Measurements from ENCODE around the gene CYGB.

The CYGB gene

DNA sequence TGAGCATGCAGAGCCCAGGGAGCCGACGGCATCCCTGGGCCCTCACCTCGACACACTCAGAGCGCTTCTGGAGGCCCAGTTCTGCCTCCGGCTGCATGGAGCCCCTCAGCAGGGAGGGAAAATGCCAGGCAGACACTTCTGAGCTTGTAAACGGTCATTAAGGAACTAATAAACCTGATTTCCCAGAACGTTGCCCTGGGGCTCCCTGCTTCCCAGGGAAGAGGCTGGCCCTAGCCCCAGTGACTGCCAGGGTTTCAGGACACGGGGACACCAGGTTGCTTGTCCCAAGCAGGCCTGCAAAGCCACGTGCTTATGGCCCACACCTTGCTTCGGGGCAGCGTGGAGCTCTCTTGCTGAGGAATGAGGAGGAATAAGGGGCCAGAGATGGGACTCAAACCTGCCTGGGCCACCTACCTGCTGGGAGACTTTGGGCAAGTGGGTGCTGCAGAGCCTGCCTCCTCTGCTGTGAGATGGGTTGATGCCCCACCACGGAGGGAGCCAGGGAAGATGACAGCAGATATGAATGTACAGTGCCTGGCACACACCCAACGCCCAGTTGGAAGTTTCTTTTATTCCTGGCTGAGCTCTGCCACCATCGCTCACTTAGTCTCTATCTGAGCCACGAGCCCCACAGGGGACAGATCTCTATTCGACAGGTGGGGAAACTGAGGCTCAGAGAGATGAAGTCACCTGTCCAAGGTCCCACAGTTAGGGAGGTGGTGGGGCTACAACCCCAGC is 41.7 kb downstream of the CYGB start:
- Histone ChIP-seq H2AK5ac (ENCODE audit: low read length, severe bottlenecking) (peak overlapping the region; percentile 46), H2AFZ (ENCODE audit: low read depth, low read length) (no peak overlapping the region), H3K9ac (ENCODE audit: low read length) (no peak overlapping the region), H3K4me3 (ENCODE audit: insufficient read depth in 1 of 2, low read depth in 1 of 2, low read length in 2 of 2) (no peak overlapping the region), H2BK15ac (ENCODE audit: low read depth, poor library complexity, severe bottlenecking) (peak overlapping the region; percentile 77), H3K27me3 (ENCODE audit: control insufficient read depth in 1 of 2, insufficient read depth in 1 of 2, low read length in 2 of 2) (peaks cover 0 to 24% of the 10 kb centered on the region in 2 experiments), H3K9me3 (ENCODE audit: control insufficient read depth, low read length) (no peaks in the 10 kb centered on the region), H4K91ac (ENCODE audit: low read length) (no peak overlapping the region), H3K36me3 (ENCODE audit: control insufficient read depth in 1 of 2, insufficient read depth in 2 of 2, low read depth in 1 of 2, low read length in 2 of 2) (peaks cover 0 to 34% of the 10 kb centered on the region in 2 experiments), H3K4me2 (ENCODE audit: low read length, poor library complexity, severe bottlenecking) (no peak overlapping the region), H3K79me1 (replicated peaks; ENCODE audit: low read length, poor library complexity, severe bottlenecking) (peaks cover 19% of the 10 kb centered on the region), H3K4me1 (ENCODE audit: control insufficient read depth, insufficient read depth, low read depth, low read length) (peaks cover 87% of the 10 kb centered on the region), H4K8ac (ENCODE audit: low read length) (no peak overlapping the region), H3K4ac (ENCODE audit: low read depth in 1 of 2, low read length in 2 of 2) (no peak overlapping the region), H3K23ac (ENCODE audit: low read length in 2 of 2) (no peak overlapping the region), H3K14ac (ENCODE audit: low read length in 2 of 2) (no peak overlapping the region), H2BK120ac (ENCODE audit: low read depth, low read length) (no peak overlapping the region), H3K27ac (ENCODE audit: low read length, poor library complexity, severe bottlenecking) (peak overlapping the region; percentile 25), H2BK12ac (ENCODE audit: low read length in 2 of 2) (peak overlapping the region; percentile 7 to 55), H3K18ac (ENCODE audit: low read depth in 1 of 2, low read length in 2 of 2) (peak overlapping the region in 1 of 2 experiments; percentile 68), H2BK5ac (ENCODE audit: low read depth, low read length, poor library complexity, severe bottlenecking) (no peak overlapping the region)
- 77% methylated on average over 16 of the region's 16 CpGs for WGBS
- no peak for DNase-seq

DNA sequence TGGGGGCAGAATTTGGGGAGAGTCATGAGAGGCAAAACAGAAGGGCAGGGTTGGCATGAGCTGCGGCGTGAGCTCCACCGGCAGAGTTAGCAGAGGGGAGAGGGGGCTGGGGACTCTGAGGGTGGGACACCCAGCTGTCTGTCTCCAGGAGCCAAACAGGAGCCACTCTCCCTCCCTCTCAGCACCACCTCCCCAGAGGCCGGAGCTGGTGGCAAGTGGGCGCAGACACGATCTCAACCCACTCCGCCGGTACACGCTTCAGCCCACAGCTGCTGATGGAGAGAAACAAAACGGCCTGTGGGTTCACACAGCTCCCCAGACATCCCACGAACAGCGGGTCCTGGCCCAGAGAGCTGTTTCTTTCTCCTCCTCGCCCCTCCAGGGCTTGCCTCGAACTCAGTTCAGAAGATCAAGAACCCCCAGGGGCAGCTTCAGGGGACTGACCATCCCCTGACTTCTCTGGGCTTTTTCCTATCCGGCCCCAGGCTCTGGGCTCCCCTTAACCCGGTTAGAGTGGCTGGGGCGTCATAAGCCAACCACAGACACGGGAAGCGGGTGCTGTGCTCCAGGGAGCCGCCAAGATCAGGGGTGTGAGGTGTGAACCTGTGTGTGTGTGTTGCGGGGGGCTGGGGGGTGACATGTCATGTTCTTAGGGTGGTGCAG is 43.9 kb downstream of the CYGB start:
- no peak overlapping the region for H2AFZ ChIP-seq (ENCODE audit: low read depth, low read length)
- no peak for DNase-seq
- H2BK5ac ChIP-seq (ENCODE audit: low read depth, low read length, poor library complexity, severe bottlenecking), result peak overlapping the region; percentile 74
- H3K4me3 ChIP-seq (ENCODE audit: insufficient read depth in 1 of 2, low read depth in 1 of 2, low read length in 2 of 2), result no peak overlapping the region
- peak overlapping the region; percentile 73 for H3K9ac ChIP-seq (ENCODE audit: low read length)
- H3K9me3 ChIP-seq (ENCODE audit: control insufficient read depth, low read length), result no peaks in the 10 kb centered on the region
- H3K4me1 ChIP-seq (ENCODE audit: control insufficient read depth, insufficient read depth, low read depth, low read length), result peaks cover 81% of the 10 kb centered on the region
- H3K79me1 ChIP-seq (replicated peaks; ENCODE audit: low read length, poor library complexity, severe bottlenecking), result peaks cover 32% of the 10 kb centered on the region
- no peak overlapping the region for H3K23ac ChIP-seq (ENCODE audit: low read length in 2 of 2)
- peak overlapping the region; percentile 20 for H3K4me2 ChIP-seq (ENCODE audit: low read length, poor library complexity, severe bottlenecking)
- peaks cover 0 to 24% of the 10 kb centered on the region in 2 experiments for H3K27me3 ChIP-seq (ENCODE audit: control insufficient read depth in 1 of 2, insufficient read depth in 1 of 2, low read length in 2 of 2)
- H4K8ac ChIP-seq (ENCODE audit: low read length), result peak overlapping the region; percentile 90
- 89% methylated on average over 18 of the region's 21 CpGs for WGBS
- H2BK12ac ChIP-seq (ENCODE audit: low read length in 2 of 2), result peak overlapping the region; percentile 95
- peak overlapping the region; percentile 95 for H3K27ac ChIP-seq (ENCODE audit: low read length, poor library complexity, severe bottlenecking)
- peak overlapping the region; percentile 65 for H4K91ac ChIP-seq (ENCODE audit: low read length)
- peaks cover 0 to 44% of the 10 kb centered on the region in 2 experiments for H3K36me3 ChIP-seq (ENCODE audit: control insufficient read depth in 1 of 2, insufficient read depth in 2 of 2, low read depth in 1 of 2, low read length in 2 of 2)
- H2BK15ac ChIP-seq (ENCODE audit: low read depth, poor library complexity, severe bottlenecking), result peak overlapping the region; percentile 92
- H2AK5ac ChIP-seq (ENCODE audit: low read length, severe bottlenecking), result peak overlapping the region; percentile 42
- H3K14ac ChIP-seq (ENCODE audit: low read length in 2 of 2), result peak overlapping the region in 1 of 2 experiments; percentile 89
- H3K4ac ChIP-seq (ENCODE audit: low read depth in 1 of 2, low read length in 2 of 2), result peak overlapping the region; percentile 69 to 94
- peak overlapping the region; percentile 65 for H2BK120ac ChIP-seq (ENCODE audit: low read depth, low read length)
- H3K18ac ChIP-seq (ENCODE audit: low read depth in 1 of 2, low read length in 2 of 2), result peak overlapping the region; percentile 88 to 89

DNA sequence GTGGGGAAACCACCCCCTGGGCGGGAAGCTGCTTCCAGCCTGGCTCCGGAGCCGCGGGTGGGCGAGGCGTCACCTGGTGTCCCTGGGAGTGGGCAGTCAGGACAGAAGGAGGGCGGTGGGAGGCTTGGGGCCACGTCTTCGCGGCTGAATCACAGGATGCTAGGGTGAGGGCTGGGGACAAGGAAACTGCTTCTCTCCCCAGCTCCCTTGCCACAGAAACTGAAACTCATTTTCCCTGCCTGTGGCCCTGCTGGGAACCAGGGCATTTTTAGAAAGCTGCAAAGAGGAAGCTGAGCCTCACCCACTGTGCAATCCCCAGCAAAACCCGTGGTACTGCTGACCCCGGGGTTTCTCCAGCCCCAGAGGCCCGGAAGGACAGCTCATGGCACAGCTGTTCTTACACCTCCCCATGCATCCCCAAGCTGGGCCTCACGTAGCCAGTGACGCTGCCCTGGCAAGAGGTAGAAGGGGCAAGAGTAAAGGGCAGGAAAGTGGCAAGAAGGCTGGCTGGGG is 44.5 kb downstream of the CYGB start:
- Histone ChIP-seq H4K91ac (ENCODE audit: low read length) (peak overlapping the region; percentile 99), H2BK5ac (ENCODE audit: low read depth, low read length, poor library complexity, severe bottlenecking) (peak overlapping the region; percentile 74), H2AK5ac (ENCODE audit: low read length, severe bottlenecking) (no peak overlapping the region), H2BK120ac (ENCODE audit: low read depth, low read length) (peak overlapping the region; percentile 80), H3K27ac (ENCODE audit: low read length, poor library complexity, severe bottlenecking) (peak overlapping the region; percentile 95), H3K4me1 (ENCODE audit: control insufficient read depth, insufficient read depth, low read depth, low read length) (peaks cover 75% of the 10 kb centered on the region), H3K4me3 (ENCODE audit: insufficient read depth in 1 of 2, low read depth in 1 of 2, low read length in 2 of 2) (peak overlapping the region in 1 of 2 experiments; percentile 19), H3K14ac (ENCODE audit: low read length in 2 of 2) (peak overlapping the region in 1 of 2 experiments; percentile 49), H2BK15ac (ENCODE audit: low read depth, poor library complexity, severe bottlenecking) (peak overlapping the region; percentile 92), H3K36me3 (ENCODE audit: control insufficient read depth in 1 of 2, insufficient read depth in 2 of 2, low read depth in 1 of 2, low read length in 2 of 2) (peaks cover 0 to 44% of the 10 kb centered on the region in 2 experiments), H3K79me1 (replicated peaks; ENCODE audit: low read length, poor library complexity, severe bottlenecking) (peaks cover 32% of the 10 kb centered on the region), H3K23ac (ENCODE audit: low read length in 2 of 2) (no peak overlapping the region), H3K18ac (ENCODE audit: low read depth in 1 of 2, low read length in 2 of 2) (peak overlapping the region; percentile 89 to 95), H3K4me2 (ENCODE audit: low read length, poor library complexity, severe bottlenecking) (peak overlapping the region; percentile 20), H3K27me3 (ENCODE audit: control insufficient read depth in 1 of 2, insufficient read depth in 1 of 2, low read length in 2 of 2) (peaks cover 0 to 24% of the 10 kb centered on the region in 2 experiments), H3K4ac (ENCODE audit: low read depth in 1 of 2, low read length in 2 of 2) (peak overlapping the region; percentile 69 to 96), H3K9me3 (ENCODE audit: control insufficient read depth, low read length) (no peaks in the 10 kb centered on the region), H4K8ac (ENCODE audit: low read length) (peak overlapping the region; percentile 90), H2BK12ac (ENCODE audit: low read length in 2 of 2) (peak overlapping the region; percentile 95), H3K9ac (ENCODE audit: low read length) (peak overlapping the region; percentile 73), H2AFZ (ENCODE audit: low read depth, low read length) (peak overlapping the region; percentile 42)
- WGBS, result 13% methylated on average over 10 of the region's 15 CpGs
- peak; percentile 95 for DNase-seq

Data from mesenchymal stem cell (in vitro differentiated cells and primary cell).